Fibroblast of the conjunctiva (primary cell): Measurements from ENCODE around the gene RASA3.
"Not testable (repeated sequence)": the region's sequence is repeated elsewhere in the genome, so short reads cannot be mapped to it uniquely, and the experiment has no call there.

ENCODE experiments used
- DNase-seq: peaks from one replicate; pipeline ENCODE4 v3.0.0-alpha.2; 2010; ENCODE audit warnings: low read depth

RASA3 gene

DNA sequence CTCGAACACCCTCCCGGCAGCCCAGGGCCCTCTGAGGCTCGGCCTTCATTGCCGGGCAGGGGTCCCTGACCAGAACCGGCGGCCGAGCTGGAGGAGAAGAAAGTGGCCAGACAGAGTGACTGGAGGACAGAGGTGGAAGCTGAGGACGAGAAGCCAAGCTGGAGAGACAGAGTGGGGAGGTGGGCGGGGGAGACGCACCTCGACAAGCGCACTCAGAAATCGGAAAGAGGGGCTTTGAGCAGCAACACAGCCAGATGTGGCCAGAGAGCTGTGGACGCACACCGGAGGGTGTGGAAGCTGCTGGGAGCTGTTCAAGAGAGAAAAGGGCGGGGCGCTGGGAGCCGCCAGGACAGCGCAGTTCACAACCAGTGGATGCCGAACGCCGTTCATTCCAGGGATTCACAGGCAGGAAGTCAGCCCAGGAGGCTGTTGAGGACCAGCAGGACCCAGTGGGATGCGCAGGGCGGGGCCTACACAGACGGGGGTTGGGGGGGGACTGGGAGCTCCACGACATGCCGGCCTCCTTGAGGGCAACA is 130.3 kb downstream of the RASA3 start:
- no peak for DNase-seq

DNA sequence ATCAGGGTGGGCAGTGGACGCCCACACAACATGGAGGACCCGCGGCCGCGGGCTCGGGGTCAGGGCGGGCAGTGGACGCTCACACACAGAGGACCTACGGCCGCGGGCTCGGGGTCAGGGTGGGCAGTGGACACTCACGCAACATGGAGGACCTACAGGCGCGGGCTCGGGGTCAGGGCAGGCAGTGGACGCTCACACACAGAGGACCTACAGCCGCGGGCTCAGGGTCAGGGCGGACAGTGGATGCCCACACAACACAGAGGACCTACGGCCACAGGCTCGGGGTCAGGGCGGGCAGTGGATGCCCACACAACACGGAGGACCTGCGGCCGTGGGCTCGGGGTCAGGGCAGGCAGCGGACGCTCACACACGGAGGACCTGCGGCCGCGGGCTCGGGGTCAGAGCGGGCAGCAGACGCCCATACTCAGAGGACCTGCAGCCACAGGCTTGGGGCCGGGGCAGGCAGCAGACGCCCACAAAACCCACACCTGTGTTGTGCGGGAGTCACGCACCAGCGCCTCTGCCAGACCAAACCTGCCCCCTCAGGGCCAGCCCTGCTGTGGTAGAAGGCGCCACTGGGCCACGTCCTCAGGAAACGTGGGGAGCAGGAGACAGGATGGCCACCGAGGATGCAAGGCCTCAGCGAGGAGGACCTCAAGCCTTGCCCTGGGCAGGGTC is 131.0 kb downstream of the RASA3 start:
- no peak for DNase-seq

DNA sequence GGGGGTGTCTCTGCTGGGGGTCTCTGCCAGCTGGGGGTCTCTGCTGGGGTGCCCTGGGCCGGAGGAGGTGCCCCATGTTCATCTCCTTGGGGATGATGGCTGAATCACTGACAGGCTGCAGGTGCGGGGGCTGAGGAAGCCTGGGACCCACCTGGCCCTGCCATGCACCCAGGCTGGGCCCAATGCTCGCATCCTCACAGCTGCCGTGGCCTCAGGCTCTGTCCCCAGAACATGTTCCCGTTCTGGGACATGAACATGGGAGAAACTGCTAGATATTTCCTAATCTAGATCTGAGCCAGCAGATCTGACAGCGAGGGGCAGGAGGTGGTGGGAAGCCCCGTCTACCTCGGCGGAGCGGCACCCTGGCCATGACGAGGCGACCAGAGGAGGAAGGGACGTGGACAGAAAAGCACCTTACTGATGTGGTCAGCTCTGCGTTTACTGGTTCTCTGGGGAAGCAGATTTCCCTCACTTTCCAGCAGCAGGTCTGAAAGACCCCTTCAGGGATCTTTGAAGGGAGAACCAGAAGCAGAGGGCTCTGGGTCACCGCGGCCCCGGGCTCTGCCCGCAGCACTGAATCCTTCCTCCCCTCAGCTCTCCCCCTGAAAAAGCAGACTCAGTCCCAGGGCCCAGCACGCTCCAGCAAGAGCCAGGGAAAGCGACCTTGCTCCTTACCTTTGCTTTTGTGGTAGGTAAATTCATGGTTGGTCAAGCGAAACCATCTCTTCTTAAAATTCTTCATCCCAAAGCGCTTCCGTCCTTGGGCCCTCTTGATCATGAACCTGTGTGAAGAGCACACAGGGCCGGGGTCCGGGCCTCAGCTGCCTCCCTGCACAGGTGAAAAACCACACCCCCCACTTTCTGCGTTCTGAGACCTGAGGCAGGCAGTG is 132.0 kb downstream of the RASA3 start:
- no peak for DNase-seq

DNA sequence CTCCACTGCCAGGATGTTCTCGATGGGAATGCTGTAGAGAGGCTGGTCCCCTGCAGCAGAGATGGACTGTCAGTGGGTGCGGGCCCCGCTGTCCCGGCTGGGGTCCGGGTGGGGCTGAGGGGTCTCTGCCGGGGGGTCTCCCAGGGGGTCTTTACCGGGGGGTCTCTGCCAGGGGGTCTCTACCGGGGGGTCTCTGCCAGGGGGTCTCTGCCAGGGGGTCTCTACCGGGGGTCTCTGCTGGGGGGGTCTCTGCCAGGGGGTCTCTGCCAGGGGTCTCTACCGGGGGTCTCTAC is 132.9 kb downstream of the RASA3 start:
- DNase-seq, result no peak

DNA sequence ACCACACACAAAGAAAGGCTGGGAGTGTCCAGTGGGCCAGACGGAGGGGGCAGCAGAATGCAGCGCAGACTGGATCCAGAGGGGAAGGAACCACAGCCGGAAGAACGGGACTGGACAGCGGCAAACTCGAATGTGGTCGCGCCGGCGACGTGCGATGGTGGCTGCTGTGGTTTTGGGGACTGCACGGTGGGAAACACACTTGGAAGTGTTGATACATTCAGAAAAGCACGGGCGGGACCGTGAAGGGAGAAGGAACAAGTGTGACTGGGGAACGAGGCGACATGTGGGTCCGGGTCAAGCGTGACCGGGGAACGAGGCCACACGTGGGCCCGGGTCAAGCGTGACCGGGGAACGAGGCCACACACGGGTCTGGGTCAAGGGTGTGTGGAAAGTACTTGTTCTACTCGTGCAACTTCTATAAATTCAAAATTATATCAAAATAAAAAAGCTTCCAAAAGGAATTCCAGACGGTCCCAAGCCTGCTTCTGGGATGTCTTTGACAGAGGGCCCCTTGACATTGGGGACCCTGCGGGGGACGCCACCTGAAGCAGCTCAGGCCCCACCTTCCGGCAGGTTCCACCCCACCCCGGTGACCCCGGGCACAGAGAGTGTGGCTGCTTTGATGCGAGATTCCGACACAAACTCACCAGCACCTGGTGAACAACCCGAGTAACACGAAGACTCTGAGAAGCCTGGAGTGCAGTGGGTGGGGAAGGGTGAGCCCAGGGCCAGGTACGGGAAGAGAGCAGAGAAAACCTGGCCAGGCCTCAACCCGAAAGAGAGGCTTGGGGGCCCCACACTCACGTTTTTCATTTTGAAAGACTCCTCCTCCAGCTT is 133.4 kb downstream of the RASA3 start:
- no peak for DNase-seq

DNA sequence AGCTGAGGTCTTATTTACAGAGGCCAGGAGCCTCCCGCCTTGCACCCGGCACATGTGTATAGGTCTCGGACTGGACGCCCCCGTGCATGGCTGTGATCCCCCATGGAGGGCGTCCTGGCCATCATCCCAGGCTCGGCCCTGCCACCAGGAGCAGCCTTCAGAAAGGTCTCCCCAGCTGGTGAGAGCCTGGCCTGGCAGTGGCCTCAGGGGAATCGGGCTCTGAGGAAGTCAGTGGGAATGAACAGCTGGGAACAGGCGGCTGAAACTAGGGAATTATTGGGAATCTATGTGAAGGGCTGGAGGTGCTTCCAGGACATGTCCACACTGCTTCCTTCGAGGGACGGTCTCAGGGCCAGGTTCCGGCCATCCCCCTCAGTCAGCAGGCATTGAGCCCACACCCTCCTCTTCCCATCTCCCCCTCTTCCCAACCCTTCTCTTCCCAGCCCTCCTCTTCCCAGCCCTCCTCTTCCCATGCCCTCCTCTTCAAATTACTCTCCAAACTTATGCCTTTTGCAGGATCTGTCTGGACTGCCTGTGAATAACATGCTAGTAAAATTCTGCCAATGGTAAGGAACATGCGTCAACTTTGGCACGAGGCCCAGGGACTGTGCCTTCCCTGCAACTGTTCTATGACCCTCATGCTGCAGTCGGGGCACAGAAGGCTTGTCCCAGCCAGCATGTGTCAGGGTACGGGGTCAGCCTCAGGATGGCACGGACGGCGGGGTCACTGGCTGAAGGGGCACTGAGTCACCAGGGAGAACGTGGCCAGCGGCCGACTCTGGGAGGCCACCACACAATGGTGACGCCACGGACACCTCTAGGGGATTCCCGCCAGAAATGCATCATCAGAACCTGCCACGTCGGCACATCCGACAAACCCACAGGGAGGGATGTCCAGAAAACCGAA is 134.3 kb downstream of the RASA3 start:
- peak; percentile 48 for DNase-seq

DNA sequence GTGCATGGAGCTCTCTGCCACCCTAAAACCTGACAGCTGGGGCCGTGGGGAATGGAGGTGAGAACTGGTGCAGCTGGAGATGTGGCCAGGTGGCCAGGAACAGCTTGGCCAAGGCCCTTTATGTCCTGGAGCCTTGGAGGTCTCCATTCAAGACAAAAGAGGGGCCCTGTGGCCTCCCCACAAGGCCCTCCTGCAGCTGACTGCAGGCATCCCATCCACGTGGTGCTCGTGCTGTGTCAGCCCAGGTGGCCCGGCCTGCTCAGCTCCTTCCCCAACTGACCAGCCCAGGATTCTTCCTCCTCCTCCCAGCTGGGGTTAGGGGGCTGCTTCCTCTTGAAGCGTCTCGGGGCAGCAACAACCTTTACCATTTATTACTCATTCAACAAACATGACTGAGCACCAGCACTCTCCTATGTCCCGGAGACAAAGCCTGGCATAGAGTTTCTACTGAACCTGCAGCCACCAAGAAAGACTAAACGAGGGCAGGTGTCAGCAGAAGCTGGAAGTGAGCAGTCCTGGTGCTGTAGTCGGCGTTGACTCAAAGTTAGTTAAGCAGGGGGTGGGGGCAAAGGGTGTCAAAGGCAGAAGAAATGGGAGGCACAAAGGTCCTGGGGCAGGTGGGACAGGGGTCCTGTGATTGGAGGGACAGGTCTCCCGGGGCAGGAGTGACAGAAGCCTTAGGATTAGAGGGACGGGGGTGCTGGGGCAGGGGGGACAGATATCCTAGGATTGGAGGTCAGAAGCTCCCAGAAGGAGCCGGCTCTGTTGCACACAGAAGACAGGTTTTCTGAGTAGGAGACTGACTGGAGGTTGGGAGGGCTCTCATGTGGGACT is 135.3 kb downstream of the RASA3 start:
- no peak for DNase-seq

DNA sequence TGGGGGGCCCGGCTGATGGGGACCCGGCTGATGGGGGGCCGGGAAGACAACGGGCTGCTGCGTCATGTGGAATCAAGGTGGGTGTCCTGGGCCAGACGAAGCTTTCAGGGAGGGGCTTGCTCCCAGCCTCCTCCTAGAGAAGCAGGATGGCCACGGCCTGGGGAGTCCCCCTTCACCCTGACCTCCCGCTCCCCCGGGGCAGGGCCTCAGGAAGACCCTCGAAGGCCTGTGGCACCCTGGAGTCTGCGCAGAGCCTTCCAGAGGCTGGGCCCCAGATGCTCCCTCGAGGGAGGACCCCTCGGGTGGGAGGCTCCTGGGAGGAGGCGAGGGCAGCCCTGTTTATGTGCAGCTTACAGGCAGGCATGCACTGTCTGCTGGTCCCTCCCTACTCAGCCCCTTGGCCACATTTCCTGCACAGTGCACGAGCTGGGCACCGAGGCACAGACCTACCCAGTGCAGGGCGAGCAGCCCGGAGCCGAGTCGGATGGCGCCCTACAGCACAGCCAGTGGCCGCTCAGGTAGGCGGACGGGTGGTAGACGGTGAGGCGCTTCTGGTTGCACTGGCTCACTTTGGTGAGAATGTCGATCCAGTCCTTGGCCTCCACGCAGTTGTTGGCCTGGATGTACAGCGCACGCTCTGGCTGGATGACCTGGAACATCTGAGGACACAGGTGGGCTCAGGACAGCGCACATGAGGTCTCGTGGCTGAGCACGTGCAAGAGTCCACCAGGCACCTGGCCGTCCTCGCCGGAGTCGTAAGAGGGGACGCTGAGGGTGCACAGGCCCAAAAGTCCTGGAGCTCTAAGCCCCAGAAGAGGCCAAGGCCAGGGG is 136.1 kb downstream of the RASA3 start:
- no peak for DNase-seq

DNA sequence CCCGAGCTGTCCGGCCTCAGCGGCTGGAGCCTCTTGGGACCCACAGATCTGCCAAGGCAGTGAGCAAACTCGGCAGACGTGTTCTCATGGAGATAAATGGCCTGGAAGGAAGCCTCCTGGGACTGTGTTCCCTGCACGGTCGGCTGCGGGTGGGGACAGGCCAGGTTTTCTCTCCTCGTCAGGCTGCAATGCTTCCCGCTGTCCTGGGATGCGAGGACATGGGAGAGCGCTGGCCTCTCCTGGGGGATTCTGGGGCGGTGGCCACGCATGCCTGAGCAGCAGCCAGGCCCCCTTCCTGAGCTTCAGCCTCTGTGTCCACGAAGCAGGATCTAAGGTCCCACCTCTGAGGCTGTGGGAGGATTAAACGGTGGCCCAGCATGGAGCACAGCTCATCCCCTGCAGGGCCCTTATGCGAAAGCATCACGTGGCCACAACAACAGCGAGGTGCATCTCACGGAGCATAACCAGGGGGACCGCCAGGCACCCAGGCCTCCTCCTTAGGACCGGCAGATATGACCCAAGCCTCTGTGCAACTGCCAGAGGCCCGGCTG is 137.3 kb downstream of the RASA3 start:
- no peak for DNase-seq

DNA sequence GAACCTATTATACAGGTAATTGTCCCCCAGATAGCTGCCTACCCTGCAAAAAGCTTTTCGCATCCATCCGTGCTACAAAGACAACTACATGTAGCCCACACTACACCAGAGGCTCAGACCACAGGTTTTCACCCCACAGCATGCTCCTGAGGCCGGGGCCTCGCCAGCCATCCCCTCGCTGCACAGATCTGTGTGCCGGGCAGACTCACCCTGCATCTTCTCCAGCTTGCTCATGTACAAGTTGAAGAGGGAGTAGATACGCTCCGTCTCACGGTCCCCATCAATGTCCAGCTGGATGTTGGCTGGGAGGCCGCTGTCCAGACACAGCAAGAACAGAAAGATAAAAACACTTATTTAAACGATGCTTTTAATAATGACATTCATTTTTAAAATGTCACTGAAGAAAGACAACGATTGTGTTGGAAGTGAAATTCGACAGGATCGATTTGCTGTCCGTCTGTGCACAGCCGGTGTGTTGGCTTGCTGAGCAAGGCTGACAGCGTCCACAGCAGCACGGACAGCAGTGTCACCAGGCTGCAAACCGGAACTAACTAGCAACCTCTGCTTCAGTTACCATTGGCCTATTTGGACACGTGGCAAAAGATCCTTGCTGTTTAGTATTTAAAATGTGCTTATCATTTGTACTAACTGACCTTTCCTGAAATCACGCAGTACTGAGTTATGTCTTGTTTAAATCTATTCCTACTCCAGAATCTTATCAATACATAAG is 140.0 kb downstream of the RASA3 start:
- DNase-seq, result no peak

DNA sequence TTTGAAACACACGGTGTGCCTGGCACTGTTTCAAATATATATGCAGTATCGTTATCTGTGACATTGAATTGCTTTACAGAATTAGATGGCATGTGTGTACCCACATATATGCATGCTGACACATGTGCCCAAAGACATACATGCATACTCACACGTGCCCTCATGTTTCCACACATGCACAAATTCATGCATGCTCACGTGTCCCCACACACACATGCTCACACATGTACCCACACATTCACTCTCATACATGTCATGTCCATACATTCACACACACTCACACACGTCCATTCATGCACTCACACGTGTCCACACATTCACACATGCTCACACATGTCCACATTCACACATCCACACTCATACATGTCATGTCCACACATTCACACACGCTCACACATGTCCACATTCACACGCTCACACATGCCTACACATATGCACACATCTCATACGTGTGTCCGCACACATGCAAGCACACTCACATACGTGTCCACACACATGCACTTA is 140.7 kb downstream of the RASA3 start:
- DNase-seq, result no peak

DNA sequence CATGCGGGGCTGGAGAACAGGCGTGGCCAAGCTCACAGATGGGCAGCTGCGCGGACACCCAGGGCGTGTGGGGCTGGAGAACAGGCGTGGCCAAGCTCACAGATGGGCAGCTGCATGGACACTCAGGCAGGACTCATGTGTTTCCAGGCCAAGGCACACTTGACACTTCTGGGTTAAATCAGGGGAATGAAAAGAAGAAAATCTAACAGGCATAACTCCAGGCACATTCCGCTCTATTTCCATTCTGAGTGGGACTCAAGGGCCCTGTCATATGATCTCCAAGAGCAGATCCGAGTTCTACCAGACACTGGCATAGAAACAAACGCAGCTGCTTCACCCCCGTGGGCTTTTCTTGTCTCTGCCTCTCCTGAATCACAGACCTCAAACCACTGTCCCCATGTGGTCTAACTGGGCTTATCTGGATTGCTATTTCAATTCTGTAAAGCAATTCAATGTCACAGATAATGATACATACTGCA is 141.2 kb downstream of the RASA3 start:
- DNase-seq, result no peak

DNA sequence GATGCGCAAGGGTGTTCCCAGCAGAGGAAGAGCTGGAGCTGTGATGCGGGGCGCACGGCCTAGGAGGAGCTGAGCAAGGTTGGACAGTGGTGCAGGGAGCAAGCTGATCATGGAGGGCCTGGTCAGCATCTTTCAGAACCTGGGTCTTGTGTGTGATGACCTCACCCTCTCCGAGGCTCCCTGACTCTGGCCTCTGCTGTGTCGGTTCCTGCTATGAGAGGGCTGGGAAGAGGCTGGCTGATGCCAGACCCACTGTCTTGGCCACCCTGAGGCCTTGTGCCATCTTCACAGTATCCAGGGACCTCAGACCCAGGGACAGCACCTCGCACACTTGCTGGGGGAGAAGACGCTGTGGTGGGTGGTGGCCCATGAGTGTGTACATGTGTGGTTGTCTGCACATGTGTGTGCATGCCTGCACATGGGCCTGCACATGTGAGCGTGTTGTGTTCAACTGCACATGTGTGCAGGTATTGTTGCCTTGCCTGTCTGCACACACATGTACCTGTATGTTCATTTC is 142.0 kb downstream of the RASA3 start:
- DNase-seq, result no peak

DNA sequence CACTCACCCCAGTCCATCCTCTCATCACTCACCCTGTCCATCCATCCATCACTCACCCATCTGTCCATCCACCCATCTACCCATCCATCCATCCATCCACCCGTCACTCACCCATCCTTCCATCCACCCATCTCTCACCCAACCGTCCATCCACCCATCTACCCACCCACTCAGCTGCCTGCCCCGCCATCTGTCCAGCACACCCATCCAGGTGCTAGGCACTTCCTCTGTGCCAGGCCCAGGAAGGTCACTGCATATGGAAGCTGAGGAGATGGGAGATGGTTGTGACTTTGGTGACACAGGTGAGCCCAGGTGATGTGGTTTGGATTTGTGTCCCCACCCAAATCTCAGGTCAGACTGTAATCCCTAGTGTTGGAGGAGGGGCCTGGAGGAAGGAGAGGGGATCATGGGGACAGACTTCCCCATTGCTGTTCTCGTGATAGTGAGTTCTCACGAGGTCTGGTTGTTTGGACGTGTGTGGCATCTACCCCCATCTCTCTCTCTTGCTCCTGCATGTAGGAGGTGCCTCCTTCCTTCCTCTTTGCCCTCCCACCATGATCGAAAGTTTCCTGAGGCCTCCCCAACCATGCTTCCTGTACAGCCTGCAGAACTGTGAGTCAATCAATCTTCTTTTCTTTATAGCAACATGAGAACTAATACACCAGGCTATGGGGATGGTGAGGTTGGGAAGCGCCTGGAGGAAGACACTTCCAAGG is 142.7 kb downstream of the RASA3 start:
- DNase-seq, result no peak

DNA sequence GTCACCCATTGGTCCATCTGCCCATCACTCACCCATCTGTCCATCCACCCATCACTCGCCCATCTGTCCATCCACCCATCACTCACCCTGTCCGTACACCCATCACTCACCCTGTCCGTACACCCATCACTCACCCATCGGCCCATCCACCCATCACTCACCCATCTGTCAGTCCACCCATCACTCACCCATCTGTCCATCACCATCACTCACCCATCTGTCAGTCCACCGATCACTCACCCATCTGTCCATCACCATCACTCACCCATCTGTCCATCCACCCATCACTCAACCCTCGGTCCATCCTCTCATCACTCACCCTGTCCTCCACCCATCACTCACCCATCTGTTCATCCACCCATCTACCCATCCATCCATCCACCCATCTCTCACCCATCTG is 143.6 kb downstream of the RASA3 start:
- DNase-seq, result not testable (repeated sequence)

DNA sequence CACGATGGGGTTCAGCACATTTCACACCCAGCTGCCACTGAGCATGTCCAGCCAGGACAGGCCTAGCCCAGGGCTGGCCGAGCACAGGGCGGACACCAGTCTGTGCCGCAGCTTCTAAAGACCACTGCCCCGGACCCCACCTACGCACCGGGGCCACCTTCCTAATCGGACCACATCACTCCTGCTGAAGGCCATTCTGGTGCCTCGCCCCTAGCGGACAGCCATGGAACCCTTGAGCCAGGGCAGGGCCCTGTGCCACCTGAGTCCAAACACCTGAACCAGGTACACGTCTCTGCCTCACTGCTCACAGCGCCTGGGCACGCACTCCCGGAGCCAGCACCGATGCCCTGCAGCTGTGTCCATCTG is 150.1 kb downstream of the RASA3 start:
- no peak for DNase-seq

DNA sequence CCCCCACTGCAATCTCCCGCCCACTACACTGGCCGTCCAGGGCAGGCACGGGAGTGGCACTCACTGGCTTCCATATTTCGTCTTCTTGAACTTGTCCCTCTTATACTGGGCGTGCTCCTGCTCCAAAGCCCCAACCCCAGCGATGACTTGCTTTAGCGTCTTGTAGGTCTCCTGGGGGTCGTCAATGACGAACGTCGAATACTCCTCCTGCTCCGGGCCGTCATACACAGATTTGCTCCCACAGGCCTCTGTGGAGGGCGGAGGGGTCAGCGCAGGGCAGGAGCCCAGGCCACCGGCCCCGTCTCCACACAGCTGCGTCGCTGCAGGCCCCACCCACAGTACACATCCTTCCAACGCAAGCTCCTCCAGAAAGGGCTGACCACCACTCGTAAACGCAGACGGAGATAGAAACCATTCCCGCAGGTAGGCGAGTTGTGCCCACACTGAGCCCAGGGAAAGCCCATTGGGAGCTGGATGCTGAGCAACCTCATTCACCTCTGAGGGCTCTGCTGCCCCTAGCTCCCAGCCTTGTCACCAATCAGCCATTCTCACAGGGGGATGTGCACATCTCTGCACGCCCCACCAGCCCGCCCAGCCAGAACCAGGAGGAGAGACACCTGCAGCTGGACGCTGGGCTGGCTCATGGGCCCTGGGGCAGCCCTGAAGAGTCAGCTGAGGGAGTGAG is 150.7 kb downstream of the RASA3 start:
- no peak for DNase-seq
